ENCODE measurements around the gene ABHD8. TPM values are rescaled to one million over a fixed set of nuclear protein-coding genes. Genes with fewer than 3 reads are reported as not detected.

ABHD8 gene
- total and polyA plus RNA-seq, 12 donors, result 2.3 to 60.0 (median 35.8) TPM

DNA sequence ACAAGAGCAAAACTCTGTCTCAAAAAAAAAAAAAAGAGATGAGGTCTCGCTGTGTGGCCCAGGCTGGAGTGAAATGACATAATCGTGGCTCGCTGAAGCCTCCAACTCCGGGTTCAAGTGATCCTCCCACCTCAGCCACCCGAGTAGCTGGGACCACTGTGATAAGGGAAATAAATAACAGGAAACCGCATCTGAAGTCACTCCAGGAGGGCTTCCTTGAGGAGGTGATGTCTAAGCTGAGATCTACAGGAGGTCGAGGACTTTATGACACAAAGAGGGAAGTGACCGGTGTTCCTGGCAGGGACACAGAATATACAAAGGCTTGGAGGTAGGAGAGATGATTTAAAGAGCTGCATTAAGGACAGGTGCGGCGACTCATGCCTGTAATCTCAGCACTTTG, 48.6 kb downstream of the ABHD8 start:
- intact Hi-C loops (cut with DNase I), result no loop called here
- Histone ChIP-seq H3K4me3 (no peak overlapping the region), H3K4me1 (replicated peaks in 1 of 2) (no peaks in the 10 kb centered on the region), H3K27ac (no peak overlapping the region), H3K9me3 (replicated peaks in 1 of 3) (peaks cover 0 to 6% (median 0%) of the 10 kb centered on the region in 3 donors), H3K36me3 (replicated peaks in 1 of 2) (no peaks in the 10 kb centered on the region), H3K27me3 (no peaks in the 10 kb centered on the region)
- no peak for TF ChIP-seq POLR2A (IDR thresholded peaks at IDR 0.05)
- 71 to 86% (median 81%) methylated on average over 9 to 10 of the region's 10 CpGs for whole genome bisulfite sequencing, 4 donors
- no peak for DNase-seq

DNA sequence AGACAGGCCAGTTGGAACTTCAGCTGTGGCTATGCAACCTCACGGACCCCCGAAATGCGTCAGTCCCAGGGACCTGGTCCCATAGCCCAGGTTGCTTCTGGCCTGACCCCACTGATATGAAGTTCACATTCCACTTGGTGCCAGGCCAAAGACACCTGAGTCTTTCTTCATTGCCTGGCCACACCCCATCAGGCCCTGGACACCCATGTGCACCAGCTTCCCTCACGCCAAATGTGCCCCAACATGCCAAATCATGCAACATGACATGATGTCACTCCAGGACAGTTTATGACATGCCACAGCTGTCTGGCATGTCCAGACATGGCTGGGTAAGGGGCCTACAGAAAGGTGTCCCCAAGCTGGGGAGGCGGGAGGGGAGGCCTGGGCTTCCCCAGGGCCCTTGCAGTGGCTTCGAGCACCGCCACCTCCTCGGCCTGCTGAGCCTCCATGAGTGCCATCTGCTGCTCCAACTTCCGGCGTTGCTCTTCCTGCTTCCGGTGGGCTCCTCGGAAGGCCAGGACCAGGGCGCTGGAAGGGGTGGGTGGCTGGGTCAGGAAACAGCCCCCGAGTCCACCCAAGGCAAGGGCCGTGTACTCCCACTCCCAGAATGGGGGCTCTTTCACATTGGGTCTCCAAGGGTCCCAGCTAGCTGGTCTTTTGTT, 53.2 kb downstream of the ABHD8 start:
- H3K27ac ChIP-seq, result peak overlapping the region in 1 of 5 donors; percentile 7
- H3K27me3 ChIP-seq, result no peaks in the 10 kb centered on the region
- no peak overlapping the region for H3K4me3 ChIP-seq
- no peaks in the 10 kb centered on the region for H3K9me3 ChIP-seq (replicated peaks in 1 of 3)
- peaks cover 0 to 10% of the 10 kb centered on the region in 2 donors for H3K4me1 ChIP-seq (replicated peaks in 1 of 2)
- no peak for TF ChIP-seq POLR2A (IDR thresholded peaks at IDR 0.05)
- TF ChIP-seq, protein P1, sequence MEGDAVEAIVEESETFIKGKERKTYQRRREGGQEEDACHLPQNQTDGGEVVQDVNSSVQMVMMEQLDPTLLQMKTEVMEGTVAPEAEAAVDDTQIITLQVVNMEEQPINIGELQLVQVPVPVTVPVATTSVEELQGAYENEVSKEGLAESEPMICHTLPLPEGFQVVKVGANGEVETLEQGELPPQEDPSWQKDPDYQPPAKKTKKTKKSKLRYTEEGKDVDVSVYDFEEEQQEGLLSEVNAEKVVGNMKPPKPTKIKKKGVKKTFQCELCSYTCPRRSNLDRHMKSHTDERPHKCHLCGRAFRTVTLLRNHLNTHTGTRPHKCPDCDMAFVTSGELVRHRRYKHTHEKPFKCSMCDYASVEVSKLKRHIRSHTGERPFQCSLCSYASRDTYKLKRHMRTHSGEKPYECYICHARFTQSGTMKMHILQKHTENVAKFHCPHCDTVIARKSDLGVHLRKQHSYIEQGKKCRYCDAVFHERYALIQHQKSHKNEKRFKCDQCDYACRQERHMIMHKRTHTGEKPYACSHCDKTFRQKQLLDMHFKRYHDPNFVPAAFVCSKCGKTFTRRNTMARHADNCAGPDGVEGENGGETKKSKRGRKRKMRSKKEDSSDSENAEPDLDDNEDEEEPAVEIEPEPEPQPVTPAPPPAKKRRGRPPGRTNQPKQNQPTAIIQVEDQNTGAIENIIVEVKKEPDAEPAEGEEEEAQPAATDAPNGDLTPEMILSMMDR (IDR thresholded peaks at IDR 0.05), result no peak
- H3K36me3 ChIP-seq (replicated peaks in 1 of 2), result no peaks in the 10 kb centered on the region
- intact Hi-C loops (cut with DNase I), result no loop called here
- no peak for DNase-seq
- WGBS, 4 donors, result 79 to 92% (median 89%) methylated on average over 4 to 15 of the region's 15 CpGs

DNA sequence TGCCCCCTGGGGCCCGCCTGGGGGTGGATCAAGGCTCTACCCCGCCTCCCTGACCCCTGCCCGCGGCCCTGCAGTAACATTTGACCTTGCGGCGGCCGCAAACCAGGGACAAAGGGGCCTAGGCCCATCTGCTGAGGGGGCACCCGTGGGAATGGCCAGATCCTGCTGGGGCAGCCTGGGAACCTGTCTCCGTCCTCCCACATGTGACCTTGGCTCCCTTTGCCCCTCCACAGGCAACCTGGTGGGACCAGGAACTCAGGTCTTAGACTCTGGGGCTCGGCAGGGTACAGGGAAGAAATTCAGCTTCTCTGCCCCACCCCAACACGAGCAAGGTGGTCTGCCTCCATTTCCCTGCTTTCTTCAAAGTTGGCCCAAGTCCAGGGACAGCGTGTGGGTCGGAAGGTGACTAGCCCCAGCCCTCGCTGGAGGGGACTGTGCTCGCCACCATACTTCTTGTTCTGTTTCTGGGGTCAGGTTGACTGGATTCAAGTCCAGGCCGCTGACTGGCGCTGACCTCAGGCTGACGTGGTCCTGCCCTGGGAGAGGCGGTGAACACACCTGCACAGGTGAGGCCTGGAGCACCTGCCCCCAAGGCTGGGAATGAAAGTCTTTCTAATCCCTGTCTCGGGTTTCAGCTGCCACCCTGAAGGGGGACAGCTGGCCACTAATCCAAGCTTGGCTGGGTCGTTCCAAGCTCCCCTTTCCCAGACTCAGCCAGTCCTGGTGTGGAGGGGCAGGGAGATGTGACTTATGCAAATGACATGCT, 55.0 kb downstream of the ABHD8 start:
- DNase-seq, result no peak
- H3K4me1 ChIP-seq (replicated peaks in 1 of 2), result peaks cover 0 to 14% of the 10 kb centered on the region in 2 donors
- no peak overlapping the region for H3K4me3 ChIP-seq
- H3K27ac ChIP-seq, result peak overlapping the region in 1 of 5 donors; percentile 5
- WGBS, 4 donors, result 48 to 77% (median 65%) methylated on average over 6 to 21 of the region's 21 CpGs
- no peaks in the 10 kb centered on the region for H3K9me3 ChIP-seq (replicated peaks in 1 of 3)
- TF ChIP-seq, protein P1 (IDR thresholded peaks at IDR 0.05), result no peak
- no peak for TF ChIP-seq POLR2A (IDR thresholded peaks at IDR 0.05)
- no peaks in the 10 kb centered on the region for H3K36me3 ChIP-seq (replicated peaks in 1 of 2)
- intact Hi-C loops (cut with DNase I), result no loop called here
- no peaks in the 10 kb centered on the region for H3K27me3 ChIP-seq

DNA sequence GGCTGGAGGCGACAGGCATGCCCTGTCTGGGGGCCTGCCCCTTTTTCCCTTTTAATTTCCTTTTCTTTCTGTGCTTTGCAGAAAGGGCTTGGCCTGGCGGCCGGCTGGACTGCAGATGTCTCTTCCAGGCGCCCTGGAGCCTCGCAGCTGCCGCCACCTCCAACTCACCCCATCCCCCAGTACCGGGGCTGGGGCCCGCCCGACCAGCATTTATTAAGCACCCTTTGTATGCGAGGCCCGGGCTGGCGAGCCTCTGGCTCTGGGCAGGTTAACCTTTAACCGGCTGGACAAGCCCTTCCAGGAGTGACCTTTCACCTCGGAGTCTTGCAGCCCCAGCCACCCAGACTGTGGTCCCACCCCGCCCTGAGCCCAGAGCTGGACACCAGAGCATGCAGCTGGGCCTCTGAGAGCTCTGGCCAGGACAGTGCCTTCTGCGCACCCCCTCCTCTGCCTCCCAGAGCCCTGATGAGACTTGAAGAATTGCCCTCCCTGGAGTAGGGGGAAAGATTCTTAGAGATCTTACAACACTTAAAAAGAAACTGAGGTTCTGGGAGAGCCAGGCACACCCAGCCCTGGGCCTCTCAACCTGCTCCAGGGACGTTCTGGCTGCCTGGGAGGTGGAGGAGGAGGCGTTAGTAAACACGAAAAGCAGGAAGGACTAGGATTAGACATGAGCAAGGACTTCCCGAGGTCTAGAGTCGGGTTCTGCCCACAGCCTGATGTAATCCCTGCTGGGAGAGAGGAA, 56.4 kb downstream of the ABHD8 start:
- intact Hi-C loops (cut with DNase I), result no loop called here
- Histone ChIP-seq H3K36me3 (replicated peaks in 1 of 2) (no peaks in the 10 kb centered on the region), H3K4me3 (peak overlapping the region in 2 of 4 donors; percentile 19 to 99), H3K27ac (peak overlapping the region in 4 of 5 donors; percentile 49 to 86 (median 64)), H3K9me3 (replicated peaks in 1 of 3) (no peaks in the 10 kb centered on the region), H3K27me3 (no peaks in the 10 kb centered on the region), H3K4me1 (replicated peaks in 1 of 2) (peaks cover 0 to 22% of the 10 kb centered on the region in 2 donors)
- WGBS, 4 donors, result 14 to 33% (median 25%) methylated on average over 16 to 21 of the region's 21 CpGs
- no peak for TF ChIP-seq POLR2A (IDR thresholded peaks at IDR 0.05)
- TF ChIP-seq, protein P1 (IDR thresholded peaks at IDR 0.05), result no peak
- DNase-seq, result peak in 4 of 7 donors; percentile 32 to 58 (median 45)

All from adrenal gland (tissue), 12 donors.